Endometrial microvascular endothelial cells (primary cell): ENCODE data around the gene DOHH. TPM values are rescaled to one million over a fixed set of nuclear protein-coding genes. Genes with fewer than 3 reads are reported as not detected.

ENCODE experiments used
- in situ Hi-C: cut with HindIII; loops from 2 replicates; pipeline ENCODE4 v1.10.0; 2017; ENCODE audit warnings: low sequenced_read_pairs, low pct_unique_long_range_greater_than_20kb; ENCODE audit errors: inconsistent ontology term
- total RNA-seq: library from RNA; depleted of rRNA; stranded (reverse); fragments of >200 nt; gene quantifications from one replicate; pipeline ENCODE4 v1.2.3, GENCODE V29; 2015; ENCODE audit errors: inconsistent ontology term

DOHH gene
- total RNA-seq, 1 donor from 2014 or later, result 28.8 TPM

- in situ Hi-C loops, result no loop called here
These were observed 22.2 kb upstream of the DOHH start for GRCh38 chr19:3522421-3523360.

DNA sequence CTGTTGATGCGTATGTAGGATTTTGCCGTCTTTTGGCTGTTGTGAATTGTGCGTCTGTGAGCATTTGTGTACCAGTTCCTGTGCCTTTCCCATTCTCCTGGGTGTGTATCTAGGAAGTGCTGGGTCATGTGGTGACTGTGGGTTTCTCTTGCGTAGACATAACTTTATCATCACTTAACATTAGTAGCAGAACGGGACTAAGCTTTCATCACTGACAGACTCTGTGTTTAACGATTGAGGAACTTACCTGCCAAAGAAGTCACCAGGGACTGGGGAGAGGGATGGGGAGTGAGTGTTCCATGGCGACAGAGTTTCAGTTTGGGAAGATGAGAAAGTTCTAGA is 20.6 kb upstream of the DOHH start:
- in situ Hi-C loops, result no loop called here

DNA sequence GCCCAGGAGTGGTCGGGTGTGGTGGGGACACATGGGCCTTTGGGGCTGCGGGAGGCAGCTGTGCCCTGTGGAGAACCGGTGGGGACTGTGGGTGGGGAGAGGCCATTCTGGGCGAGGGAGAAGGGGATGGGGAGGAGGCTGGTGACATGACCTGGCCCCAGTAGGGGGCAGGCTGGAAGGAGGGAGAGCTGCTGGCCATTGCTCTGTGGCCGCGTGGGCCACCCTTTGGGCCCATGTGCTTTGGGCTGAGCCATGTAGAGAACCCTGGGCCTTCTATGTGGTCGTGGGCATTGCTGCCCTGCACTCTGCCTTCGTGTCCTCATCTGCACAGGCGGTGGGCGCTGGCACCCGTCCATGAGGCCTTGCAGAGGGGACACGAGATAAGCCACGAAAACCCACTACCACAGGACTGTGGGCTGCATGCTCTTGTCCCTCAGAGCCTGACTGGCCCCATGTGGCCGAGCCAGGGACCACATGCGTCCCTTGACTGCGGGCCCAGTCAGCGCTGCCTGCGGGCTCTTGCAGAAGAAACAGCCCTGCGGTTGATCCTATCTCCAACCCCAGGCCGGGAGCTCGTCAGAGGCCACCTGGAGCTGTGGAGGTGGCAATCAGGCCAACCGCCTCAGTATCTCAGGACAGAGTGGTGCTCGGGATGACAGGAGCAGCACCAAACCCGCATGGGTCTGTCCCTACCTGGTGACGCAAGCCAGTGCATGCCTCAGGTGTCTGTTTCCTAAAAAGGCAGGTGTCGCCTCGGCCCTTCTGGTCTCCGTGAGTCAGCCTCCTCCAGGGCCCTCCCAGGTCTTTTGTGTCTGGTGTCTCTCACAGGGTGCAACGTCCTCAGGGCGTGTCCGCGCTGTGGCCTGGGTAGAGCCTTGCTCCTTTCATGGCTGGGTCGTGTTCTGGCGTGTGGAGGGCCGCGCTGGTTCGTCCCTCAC is 20.0 kb upstream of the DOHH start:
- in situ Hi-C loops, result no loop called here

DNA sequence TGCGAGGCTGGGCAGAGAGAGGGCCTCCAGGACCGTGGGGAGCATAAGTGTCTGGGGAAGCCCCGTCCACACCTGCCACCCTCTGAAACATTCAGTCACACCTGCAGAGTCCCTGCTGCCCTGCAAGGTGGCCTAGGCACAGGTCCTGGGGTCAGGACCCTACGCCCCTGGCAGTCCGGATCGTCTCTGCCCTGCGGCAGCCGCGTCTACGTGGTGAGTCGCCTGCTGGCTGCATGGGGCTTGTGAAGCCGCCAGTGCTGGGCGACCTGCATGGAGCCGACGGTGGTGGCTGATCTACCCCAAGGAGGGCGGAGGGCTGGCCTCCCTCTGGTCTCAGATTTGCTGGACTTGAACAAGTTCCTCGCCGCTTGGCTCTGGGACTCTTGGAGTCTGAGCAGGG is 18.7 kb upstream of the DOHH start:
- in situ Hi-C loops, result no loop called here

- in situ Hi-C loops, result no loop called here
These were observed 18.2 kb upstream of the DOHH start for GRCh38 chr19:3518659-3519058.

DNA sequence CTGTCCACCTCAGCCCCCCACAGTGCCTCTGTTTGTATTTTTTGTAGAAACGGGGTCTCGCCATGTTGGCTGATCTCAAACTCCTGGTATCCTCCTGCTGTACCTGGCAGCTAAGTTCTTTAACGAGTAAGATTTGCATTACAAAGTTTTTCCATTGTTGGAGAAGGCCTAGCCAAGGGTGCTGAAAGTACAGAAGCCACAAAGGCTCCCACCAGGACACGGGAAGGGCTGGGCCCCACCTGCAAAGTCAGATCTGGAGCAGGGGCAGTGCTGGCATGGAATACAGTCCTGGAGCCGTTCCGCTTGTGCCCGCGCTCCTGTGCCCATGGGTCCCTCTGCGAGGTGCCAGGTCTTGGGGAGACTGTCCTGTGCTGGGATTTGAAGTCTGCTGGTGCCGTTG is 17.8 kb upstream of the DOHH start:
- in situ Hi-C loops, result no loop called here

DNA sequence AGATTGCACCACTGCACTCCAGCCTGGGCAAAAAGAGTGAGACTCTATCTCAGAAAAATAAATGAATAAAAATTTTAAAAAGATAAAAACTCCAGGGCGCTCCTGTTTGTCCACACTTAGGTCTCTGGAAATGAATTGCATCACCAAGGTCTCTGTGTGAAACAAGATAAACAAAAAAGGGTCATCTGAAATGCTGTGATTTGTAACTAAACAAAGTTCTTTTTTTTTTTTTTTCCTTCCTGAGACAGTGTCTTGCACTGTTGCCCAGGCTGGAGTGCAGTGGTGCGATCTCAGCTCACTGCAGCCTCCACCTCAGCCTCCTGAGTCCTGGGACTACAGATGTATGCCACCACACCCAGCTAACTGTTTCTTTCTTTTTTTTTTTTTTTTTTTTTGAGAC is 17.2 kb upstream of the DOHH start:
- in situ Hi-C loops, result no loop called here

GRCh38 chr19:3516675-3517207 is 16.3 kb upstream of the DOHH start:
- in situ Hi-C loops, result no loop called here

GRCh38 chr19:3515891-3516422 is 15.5 kb upstream of the DOHH start:
- in situ Hi-C loops, result no loop called here

DNA sequence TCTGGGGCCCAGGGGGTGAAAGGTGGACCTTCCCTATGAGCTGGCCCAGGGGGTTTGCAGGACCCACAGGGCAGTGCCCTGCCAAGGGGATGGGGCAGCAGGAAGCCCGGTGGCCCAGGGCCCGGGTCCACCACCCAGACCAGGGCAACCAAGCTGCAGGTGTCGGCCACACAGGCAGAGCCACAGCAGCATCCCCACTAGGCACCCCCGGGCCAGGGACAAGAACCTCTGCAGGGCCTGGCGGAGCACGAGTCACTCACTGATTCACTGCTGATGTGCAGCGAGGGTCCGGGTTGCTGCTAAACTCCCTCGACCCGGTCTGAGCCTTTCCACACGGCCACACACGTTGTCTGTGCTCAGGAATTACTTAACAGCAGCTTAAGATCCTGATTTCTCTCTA is 14.5 kb upstream of the DOHH start:
- in situ Hi-C loops, result no loop called here

GRCh38 chr19:3513229-3514140 is 13.0 kb upstream of the DOHH start:
- in situ Hi-C loops, result no loop called here

DNA sequence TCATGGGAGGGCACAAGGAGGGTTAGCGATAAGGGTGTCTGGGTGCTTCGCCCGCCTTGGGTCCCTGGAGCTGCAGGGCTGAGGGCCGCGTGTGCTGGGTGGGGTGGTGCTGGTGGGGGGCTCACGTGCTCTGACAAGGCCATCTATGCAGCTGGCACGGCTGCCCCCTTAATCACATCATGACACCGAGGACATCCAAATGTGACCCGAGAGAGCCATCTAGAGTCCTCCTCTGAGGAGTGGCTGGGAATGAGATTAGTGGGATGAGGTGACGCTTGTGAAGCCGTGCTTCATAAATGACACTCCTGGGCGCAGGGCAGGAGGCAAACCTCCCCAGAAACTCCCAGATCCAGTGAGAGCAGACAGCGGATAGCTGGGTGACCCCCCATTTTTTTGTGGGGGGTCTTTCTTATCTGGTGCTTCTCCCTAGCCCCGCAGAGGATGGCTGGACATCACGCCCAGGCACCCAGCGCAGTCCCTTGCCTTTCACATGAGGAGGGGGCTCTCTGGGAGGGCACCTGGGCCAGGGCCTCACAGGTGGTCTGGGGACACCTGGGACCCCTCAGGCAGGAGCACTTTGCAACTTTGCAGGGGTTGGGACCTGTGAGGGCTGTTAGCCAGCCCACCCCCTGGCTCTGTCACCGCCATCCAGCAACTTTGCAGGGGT is 12.2 kb upstream of the DOHH start:
- in situ Hi-C loops, result no loop called here

- in situ Hi-C loops, result no loop called here
These were observed 11.2 kb upstream of the DOHH start for GRCh38 chr19:3511506-3512251.

DNA sequence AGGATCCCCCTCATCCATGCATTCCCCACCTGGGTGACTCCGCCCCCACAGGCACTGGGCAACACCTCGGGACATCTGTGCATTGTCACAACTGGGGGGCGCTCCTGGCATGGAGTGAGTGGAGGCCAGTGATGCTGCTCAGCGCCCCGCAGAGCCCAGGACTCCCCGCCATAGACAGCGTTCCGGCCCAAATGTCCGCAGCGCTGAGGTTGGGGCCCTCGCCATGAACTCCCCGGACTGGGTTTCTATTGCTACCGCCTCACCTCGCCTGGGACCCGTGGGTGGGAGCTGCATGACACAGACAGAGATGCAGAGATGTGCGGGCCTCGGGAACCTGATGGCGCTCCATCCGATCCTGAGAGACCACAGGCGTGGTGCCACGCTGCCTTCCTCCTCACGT is 10.3 kb upstream of the DOHH start:
- in situ Hi-C loops, result no loop called here

DNA sequence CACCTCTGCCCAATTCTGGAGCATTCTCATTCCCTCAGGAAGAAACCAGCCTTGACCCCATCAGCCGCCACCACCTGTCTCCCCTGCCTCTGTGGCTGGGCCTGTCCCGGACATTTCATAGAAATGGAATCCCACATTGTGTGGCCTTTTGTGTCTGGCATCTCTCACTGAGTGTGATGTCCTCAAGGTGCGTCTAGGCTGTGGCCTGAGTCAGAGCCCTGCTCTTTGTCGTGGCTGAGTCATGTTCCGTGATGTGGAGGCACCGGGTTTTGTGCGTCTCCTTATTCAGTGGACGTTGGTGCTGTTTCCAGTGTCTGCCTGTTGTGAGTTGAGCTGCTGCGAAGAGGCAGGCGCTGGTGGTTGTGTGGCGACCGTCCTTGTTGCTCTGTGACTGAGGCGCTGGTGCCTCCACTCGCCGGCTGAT is 9.1 kb upstream of the DOHH start:
- in situ Hi-C loops, result no loop called here

DNA sequence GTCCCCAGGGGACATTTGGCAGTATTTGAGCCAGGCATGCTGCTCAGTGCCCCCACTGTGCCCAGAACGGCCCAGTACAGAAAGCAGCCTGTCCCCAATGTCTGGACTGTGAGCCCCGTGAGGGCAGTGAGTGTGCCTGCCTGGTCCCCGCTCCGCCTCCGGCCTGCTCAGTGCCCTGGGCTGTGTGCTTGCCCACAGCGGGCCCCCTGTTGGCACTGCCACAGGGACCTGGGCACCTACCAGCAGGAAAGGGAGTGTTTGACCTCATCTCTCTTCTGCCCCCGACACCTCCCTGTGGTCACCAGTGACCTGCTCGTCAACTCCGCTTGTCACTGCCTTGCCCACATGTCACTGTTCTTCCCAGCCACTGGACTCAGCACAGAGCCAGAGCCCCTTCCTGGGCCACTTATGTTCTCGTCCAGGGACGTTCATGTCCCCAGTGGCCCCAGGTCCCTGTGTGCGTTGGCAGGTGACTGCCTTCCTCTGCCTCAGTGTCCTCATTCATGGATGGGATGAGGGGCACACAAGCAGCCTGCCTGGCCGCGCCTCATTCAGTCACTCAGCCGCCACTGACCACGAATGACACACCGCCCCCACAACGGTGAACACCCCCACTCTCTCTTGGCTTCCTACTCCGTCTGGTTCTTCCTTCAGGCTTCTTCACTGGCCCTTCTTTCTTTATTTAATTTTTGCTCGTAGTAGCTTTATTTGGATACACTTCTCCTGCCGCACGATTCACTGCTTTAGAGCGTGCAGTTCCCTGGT is 8.5 kb upstream of the DOHH start:
- in situ Hi-C loops, result no loop called here
